ES-I3 (cell line): ENCODE measurements around the gene RBP3.

ENCODE experiments used
- H3K36me3 ChIP-seq: 2 replicates; pipeline ENCODE4 v1.6.1; 2013; ENCODE audit warnings: mild to moderate bottlenecking, low read length, control low read depth, moderate library complexity; ENCODE audit not compliant: insufficient read depth
- H3K4me1 ChIP-seq: 2 replicates; pipeline ENCODE4 v1.6.1; 2013; ENCODE audit warnings: mild to moderate bottlenecking, control low read depth, low read length; ENCODE audit not compliant: insufficient read depth
- H3K9ac ChIP-seq: 2 replicates; pipeline ENCODE4 v1.6.1; 2013; ENCODE audit warnings: low read depth, mild to moderate bottlenecking, low read length, moderate library complexity
- H3K9me3 ChIP-seq: 2 replicates; pipeline ENCODE4 v1.6.1; 2013; ENCODE audit warnings: mild to moderate bottlenecking, low read length, moderate library complexity; ENCODE audit not compliant: control insufficient read depth, insufficient read depth

The RBP3 gene

GRCh38 chr10:47336387-47337134 is 11.6 kb upstream of the RBP3 start:
- no peak overlapping the region for H3K9ac ChIP-seq
- no peaks in the 10 kb centered on the region for H3K9me3 ChIP-seq
- no peaks in the 10 kb centered on the region for H3K4me1 ChIP-seq
- no peaks in the 10 kb centered on the region for H3K36me3 ChIP-seq

DNA sequence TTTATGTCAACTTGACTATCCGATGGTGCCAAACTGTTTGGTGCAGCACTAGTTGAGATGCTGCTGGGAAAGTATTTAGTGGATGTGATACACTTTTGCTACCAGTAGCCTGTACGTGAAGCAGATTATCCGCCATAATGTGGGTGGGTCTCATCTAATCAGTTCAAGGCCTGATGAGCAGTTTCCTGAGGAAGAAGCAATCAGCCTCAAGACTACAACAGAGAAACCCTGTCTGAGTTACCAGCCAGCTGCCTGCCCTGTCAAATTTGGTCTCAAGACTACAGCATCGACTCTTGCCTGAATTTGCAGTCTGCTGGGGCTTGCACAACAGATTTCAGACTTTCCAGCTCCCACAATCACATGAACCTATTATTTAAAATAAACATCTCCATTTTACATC is 10.9 kb upstream of the RBP3 start:
- Histone ChIP-seq H3K36me3 (no peaks in the 10 kb centered on the region), H3K4me1 (0 out of 2 replicates have a peak, but pooled peaks cover 3% of the 10 kb centered on the region), H3K9me3 (no peaks in the 10 kb centered on the region), H3K9ac (no peak overlapping the region)

DNA sequence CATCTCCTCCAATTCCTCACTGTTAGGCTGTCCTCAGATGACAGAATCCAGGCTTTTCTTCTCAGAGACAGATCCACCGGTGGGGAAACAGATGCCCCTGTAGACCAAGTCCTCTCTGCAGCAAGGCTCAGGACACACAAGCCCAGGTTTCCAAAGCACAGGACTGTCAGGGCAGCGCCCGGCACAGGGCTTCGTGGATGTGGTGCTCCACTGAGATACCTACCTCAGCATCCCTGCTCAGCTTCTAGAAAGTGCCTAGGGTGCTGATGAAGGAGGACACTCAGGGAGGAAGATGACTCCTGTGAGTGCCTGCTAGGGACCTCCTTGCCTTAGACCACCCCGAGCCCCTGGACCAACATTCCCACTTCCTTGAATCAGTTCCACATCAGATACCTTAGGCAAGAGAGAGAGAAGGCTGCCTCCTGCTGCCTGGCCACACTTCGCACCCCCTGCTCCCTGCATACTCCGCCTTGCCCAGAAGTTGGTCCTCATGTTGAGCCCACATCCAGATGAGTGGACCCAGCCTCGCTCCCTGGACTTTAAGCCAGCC is 8.9 kb upstream of the RBP3 start:
- Histone ChIP-seq H3K4me1 (0 out of 2 replicates have a peak, but pooled peaks cover 7% of the 10 kb centered on the region), H3K36me3 (no peaks in the 10 kb centered on the region), H3K9ac (no peak overlapping the region), H3K9me3 (no peaks in the 10 kb centered on the region)

DNA sequence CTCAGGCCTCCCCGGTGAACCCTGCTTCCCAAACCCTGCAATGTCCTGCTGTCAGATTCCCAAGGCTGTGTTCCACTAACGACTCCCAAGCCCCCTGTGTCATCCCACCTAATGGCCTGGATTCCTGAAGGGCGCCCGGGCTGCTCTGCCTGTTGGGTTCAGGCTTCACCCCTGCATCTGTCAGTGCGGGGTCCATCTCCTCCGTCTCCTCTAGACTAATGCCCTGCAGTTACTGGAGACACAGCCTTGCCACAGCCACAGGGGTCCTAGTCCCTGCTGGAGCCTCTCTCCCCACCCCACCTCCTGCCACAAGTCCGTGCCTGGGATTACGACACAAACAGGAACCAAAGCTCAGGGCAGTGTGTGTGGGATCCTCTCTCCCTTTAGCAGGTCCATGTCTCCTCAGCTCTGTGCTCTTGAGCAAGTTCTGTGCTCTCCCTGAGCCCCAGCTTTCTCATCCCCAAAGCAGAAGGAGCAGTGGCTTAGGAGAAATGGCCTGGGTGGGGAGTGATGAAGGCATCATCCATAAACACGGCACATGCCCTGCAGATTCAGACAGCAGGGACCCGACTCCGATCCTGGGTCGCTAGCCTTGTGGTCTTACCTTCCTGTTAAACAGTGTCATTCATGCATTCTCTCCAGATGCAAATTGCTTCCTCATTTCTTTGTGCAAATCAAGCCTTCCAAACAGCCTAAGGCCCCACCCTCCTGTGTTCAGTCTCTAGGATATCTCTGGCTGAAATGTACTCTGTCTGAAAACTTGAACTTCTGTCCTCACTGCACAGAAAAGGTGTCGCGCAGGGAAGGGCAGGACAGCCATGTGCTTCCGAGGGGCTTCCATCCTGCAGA is 8.2 kb upstream of the RBP3 start:
- H3K4me1 ChIP-seq, result 0 out of 2 replicates have a peak, but pooled peaks cover 7% of the 10 kb centered on the region
- no peak overlapping the region for H3K9ac ChIP-seq
- no peaks in the 10 kb centered on the region for H3K36me3 ChIP-seq
- H3K9me3 ChIP-seq, result no peaks in the 10 kb centered on the region

DNA sequence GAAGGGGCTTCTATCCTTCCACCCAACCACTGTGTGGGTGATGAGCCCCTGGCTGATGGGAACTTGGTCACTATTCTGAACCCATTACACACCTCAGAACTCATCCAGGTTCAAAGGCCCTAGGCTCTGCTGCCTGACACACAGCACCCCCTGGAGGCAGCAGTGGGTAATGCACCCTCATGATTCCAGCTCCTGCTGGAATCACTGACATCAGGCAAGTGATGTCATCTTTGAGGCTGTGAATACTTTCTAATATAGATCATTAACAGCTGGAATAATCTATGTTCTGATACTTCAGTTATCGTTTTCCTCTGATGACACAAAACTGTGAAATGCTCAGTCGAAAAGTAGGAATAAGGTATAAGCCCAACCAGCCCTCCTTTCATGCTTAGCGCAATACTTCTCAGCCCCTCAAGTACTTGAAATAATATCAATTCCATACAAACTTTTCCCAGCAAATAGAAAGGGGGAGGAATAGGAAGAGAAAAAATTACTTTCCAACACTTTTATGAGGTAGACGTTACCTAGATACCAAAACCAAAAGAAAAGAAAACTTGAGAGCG is 7.5 kb upstream of the RBP3 start:
- H3K9me3 ChIP-seq, result no peaks in the 10 kb centered on the region
- H3K4me1 ChIP-seq, result 0 out of 2 replicates have a peak, but pooled peaks cover 7% of the 10 kb centered on the region
- H3K36me3 ChIP-seq, result no peaks in the 10 kb centered on the region
- H3K9ac ChIP-seq, result no peak overlapping the region

DNA sequence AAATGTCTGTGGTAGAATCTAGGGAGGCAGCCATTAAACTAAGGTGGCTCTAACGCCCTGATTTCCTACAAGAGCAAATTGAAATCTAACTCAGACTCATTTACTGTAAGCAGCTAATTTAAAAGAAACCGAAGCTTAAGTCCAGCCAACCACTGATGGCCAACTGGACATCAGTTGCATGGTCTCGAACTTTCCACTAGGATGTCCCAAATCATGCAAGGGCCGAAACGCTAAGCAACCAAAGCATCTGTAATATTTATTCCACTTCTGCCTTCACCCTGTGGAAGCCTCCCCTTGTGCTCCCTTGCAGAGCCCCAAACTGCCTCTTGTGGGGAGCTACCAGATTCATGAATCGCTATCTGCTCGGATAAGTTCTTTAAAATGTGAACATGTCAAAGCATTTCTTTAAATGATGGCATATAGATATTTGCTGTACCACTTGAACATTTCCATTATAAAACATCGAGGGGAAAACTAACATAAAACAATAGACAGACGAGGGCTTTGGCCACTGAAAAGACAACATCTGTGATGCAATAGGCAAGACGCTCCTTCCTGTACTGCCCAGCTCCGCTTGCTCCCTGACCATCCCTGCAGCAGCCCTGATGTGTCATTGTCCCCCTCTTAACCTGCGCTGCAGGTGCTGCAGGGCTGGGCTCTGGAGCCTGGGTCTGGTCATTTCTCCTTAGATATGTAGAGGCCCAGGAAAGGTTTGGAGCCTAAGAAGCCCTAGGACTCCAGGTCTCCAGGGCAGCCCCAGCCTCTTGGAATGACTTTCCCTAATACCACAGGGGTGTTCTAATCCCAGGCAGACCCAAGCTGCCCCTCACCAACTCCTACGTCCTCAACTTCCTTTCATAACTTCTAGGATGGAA is 2.9 kb upstream of the RBP3 start:
- Histone ChIP-seq H3K9me3 (no peaks in the 10 kb centered on the region), H3K9ac (no peak overlapping the region), H3K36me3 (no peaks in the 10 kb centered on the region), H3K4me1 (0 out of 2 replicates have a peak, but pooled peaks cover 7% of the 10 kb centered on the region)

DNA sequence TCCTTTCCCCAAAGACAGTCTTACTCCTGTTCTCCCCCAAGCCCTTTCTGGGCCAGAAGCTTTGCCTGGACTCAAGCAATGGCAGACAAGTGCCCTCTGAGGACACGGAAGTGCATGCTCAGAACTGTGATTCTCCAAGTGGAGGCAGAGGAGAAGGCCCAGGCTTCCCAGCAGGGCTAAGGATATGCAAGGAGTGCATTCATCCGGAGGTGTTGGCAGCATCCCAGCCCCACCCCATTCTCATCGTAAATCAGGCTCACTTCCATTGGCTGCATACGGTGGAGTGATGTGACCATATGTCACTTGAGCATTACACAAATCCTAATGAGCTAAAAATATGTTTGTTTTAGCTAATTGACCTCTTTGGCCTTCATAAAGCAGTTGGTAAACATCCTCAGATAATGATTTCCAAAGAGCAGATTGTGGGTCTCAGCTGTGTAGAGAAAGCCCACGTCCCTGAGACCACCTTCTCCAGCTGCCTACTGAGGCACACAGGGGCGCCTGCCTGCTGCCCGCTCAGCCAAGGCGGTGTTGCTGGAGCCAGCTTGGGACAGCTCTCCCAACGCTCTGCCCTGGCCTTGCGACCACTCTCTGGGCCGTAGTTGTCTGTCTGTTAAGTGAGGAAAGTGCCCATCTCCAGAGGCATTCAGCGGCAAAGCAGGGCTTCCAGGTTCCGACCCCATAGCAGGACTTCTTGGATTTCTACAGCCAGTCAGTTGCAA is 1.4 kb upstream of the RBP3 start:
- Histone ChIP-seq H3K36me3 (no peaks in the 10 kb centered on the region), H3K9me3 (no peaks in the 10 kb centered on the region), H3K9ac (no peak overlapping the region), H3K4me1 (0 out of 2 replicates have a peak, but pooled peaks cover 7% of the 10 kb centered on the region)

- H3K9me3 ChIP-seq, result no peaks in the 10 kb centered on the region
- H3K36me3 ChIP-seq, result no peaks in the 10 kb centered on the region
- H3K4me1 ChIP-seq, result 0 out of 2 replicates have a peak, but pooled peaks cover 4% of the 10 kb centered on the region
- no peak overlapping the region for H3K9ac ChIP-seq
These were observed 874 bp upstream of the RBP3 start for GRCh38 chr10:47347303-47347675.

GRCh38 chr10:47348661-47349470 is 703 bp downstream of the RBP3 start:
- H3K9me3 ChIP-seq, result no peaks in the 10 kb centered on the region
- H3K36me3 ChIP-seq, result no peaks in the 10 kb centered on the region
- no peak overlapping the region for H3K9ac ChIP-seq
- H3K4me1 ChIP-seq, result no peaks in the 10 kb centered on the region

- no peaks in the 10 kb centered on the region for H3K4me1 ChIP-seq
- no peak overlapping the region for H3K9ac ChIP-seq
- H3K36me3 ChIP-seq, result no peaks in the 10 kb centered on the region
- no peaks in the 10 kb centered on the region for H3K9me3 ChIP-seq
These were observed 1.4 kb downstream of the RBP3 start for GRCh38 chr10:47349516-47349915.

- Histone ChIP-seq H3K4me1 (no peaks in the 10 kb centered on the region), H3K9ac (no peak overlapping the region), H3K36me3 (no peaks in the 10 kb centered on the region), H3K9me3 (no peaks in the 10 kb centered on the region)
These were observed 1.8 kb downstream of the RBP3 start for GRCh38 chr10:47349941-47350371.

DNA sequence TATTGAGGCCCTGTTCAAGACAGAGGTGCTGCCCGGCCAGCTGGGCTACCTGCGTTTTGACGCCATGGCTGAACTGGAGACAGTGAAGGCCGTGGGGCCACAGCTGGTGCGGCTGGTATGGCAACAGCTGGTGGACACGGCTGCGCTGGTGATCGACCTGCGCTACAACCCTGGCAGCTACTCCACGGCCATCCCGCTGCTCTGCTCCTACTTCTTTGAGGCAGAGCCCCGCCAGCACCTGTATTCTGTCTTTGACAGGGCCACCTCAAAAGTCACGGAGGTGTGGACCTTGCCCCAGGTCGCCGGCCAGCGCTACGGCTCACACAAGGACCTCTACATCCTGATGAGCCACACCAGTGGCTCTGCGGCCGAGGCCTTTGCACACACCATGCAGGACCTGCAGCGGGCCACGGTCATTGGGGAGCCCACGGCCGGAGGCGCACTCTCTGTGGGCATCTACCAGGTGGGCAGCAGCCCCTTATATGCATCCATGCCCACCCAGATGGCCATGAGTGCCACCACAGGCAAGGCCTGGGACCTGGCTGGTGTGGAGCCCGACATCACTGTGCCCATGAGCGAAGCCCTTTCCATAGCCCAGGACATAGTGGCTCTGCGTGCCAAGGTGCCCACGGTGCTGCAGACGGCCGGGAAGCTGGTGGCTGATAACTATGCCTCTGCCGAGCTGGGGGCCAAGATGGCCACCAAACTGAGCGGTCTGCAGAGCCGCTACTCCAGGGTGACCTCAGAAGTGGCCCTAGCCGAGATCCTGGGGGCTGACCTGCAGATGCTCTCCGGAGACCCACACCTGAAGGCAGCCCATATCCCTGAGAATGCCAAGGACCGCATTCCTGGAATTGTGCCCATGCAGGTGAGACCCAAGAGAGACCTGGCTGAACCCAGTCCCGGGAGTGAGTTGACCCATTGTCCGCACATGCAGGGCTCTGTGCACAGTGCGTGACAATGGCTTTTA is 2.8 kb downstream of the RBP3 start:
- H3K4me1 ChIP-seq, result no peaks in the 10 kb centered on the region
- H3K36me3 ChIP-seq, result no peaks in the 10 kb centered on the region
- H3K9ac ChIP-seq, result no peak overlapping the region
- H3K9me3 ChIP-seq, result no peaks in the 10 kb centered on the region
